OCI-LY1 (cell line): ENCODE measurements around the gene RAB11A.

Experiments used
- H2AFZ ChIP-seq: fragments of 200-600 bp; sonication (generic), shearing (Covaris generic); 2 replicates; pipeline ENCODE4 v1.6.0; 2014; ENCODE audit warnings: antibody characterized with exemption, mild to moderate bottlenecking, low read length
- H3F3A ChIP-seq: fragments of 200-600 bp; sonication (generic), shearing (Covaris generic); 2 replicates; pipeline ENCODE4 v1.6.0; 2014; ENCODE audit warnings: mild to moderate bottlenecking, antibody characterized with exemption, low read length, moderate library complexity; ENCODE audit not compliant: insufficient read depth
- H3K27ac ChIP-seq: fragments of 200-600 bp; sonication (generic); 2 replicates; pipeline ENCODE4 v1.5.1; 2014; ENCODE audit warnings: low read length, mixed run types, mild to moderate bottlenecking, low read depth; ENCODE audit not compliant: poor library complexity, severe bottlenecking
- H3K27me3 ChIP-seq: fragments of 200-600 bp; sonication (generic); 2 replicates; pipeline ENCODE4 v1.6.0; 2014; ENCODE audit warnings: antibody characterized with exemption, mild to moderate bottlenecking, low read length, moderate library complexity; ENCODE audit not compliant: insufficient read depth
- H3K36me3 ChIP-seq: fragments of 200-600 bp; sonication (generic); 2 replicates; pipeline ENCODE4 v1.6.1; 2014; ENCODE audit warnings: mild to moderate bottlenecking, antibody characterized with exemption, low read length, moderate library complexity, mixed read lengths; ENCODE audit not compliant: insufficient read depth
- H3K4me1 ChIP-seq: fragments of 200-600 bp; sonication (generic); 2 replicates; pipeline ENCODE4 v1.5.1; 2014; ENCODE audit warnings: mild to moderate bottlenecking, low read length, moderate library complexity; ENCODE audit not compliant: insufficient read depth, severe bottlenecking
- H3K4me2 ChIP-seq: fragments of 200-600 bp; sonication (generic), shearing (Covaris generic); 2 replicates; pipeline ENCODE4 v1.6.1; 2014; ENCODE audit warnings: low read length
- H3K4me3 ChIP-seq: fragments of 200-600 bp; sonication (generic); 2 replicates; pipeline ENCODE4 v1.5.1; 2014; ENCODE audit warnings: low read length, low read depth, mild to moderate bottlenecking, mixed read lengths; ENCODE audit not compliant: poor library complexity, severe bottlenecking
- H3K79me2 ChIP-seq: fragments of 200-600 bp; shearing (Covaris generic); 2 replicates; pipeline ENCODE4 v1.6.1; 2016; ENCODE audit warnings: mixed run types, low read length, mixed read lengths; ENCODE audit not compliant: insufficient read depth
- H3K9ac ChIP-seq: fragments of 200-600 bp; sonication (generic), shearing (Covaris generic); 2 replicates; pipeline ENCODE4 v1.6.1; 2014; ENCODE audit warnings: mild to moderate bottlenecking, low read length, mixed read lengths
- H3K9me2 ChIP-seq: fragments of 200-600 bp; sonication (generic), shearing (Covaris generic); 2 replicates; pipeline ENCODE4 v1.6.1; 2014; ENCODE audit warnings: low read depth, mild to moderate bottlenecking, low read length, mixed read lengths
- H3K9me3 ChIP-seq: fragments of 200-600 bp; shearing (Covaris generic); 2 replicates; pipeline ENCODE4 v1.6.1; 2014; ENCODE audit warnings: low read length, mixed read lengths
- H4K20me1 ChIP-seq: fragments of 200-600 bp; sonication (generic), shearing (Covaris generic); 2 replicates; pipeline ENCODE4 v1.6.0; 2016; ENCODE audit warnings: mild to moderate bottlenecking, low read length; ENCODE audit not compliant: insufficient read depth
- CTCF ChIP-seq: fragments of 200-600 bp; sonication (generic), shearing (Covaris generic); IDR thresholded peaks from 2 replicates; pipeline ENCODE4 v1.5.1; 2017; ENCODE audit warnings: mild to moderate bottlenecking, antibody characterized with exemption, low read length, moderate library complexity, mixed read lengths
- EZH2 ChIP-seq: fragments of 200-600 bp; sonication (generic), shearing (Covaris generic); IDR thresholded peaks from 2 replicates; pipeline ENCODE4 v1.8.0; 2017; ENCODE audit warnings: borderline replicate concordance, mixed run types, mild to moderate bottlenecking, antibody characterized with exemption, low read length, moderate library complexity, mixed read lengths

RAB11A gene

GRCh38 chr15:65832549-65833364, 36.5 kb upstream of the RAB11A start:
- Histone ChIP-seq H3K4me1 (peaks cover 24% of the 10 kb centered on the region), H3K4me3 (peak overlapping the region; percentile 14), H3K27me3 (no peaks in the 10 kb centered on the region), H3K9me2 (no peaks in the 10 kb centered on the region), H3K79me2 (no peaks in the 10 kb centered on the region), H4K20me1 (no peaks in the 10 kb centered on the region), H3K27ac (peak overlapping the region; percentile 75), H3K4me2 (peak overlapping the region; percentile 60), H3K9ac (peak overlapping the region; percentile 40), H3F3A (no peaks in the 10 kb centered on the region), H3K9me3 (no peaks in the 10 kb centered on the region), H2AFZ (peak overlapping the region; percentile 99), H3K36me3 (no peaks in the 10 kb centered on the region)
- TF ChIP-seq EZH2 (no peak), CTCF (0 out of 2 replicates have a peak, but pooled peaks have one; percentile 5)

GRCh38 chr15:65833501-65834205, 35.6 kb upstream of the RAB11A start:
- Histone ChIP-seq H4K20me1 (no peaks in the 10 kb centered on the region), H3K9me2 (no peaks in the 10 kb centered on the region), H3K27ac (peak overlapping the region; percentile 75), H2AFZ (peak overlapping the region; percentile 99), H3K79me2 (no peaks in the 10 kb centered on the region), H3K4me1 (peaks cover 26% of the 10 kb centered on the region), H3K4me3 (peak overlapping the region; percentile 14), H3K9me3 (no peaks in the 10 kb centered on the region), H3K27me3 (no peaks in the 10 kb centered on the region), H3K4me2 (peak overlapping the region; percentile 60), H3K9ac (peak overlapping the region; percentile 40), H3K36me3 (no peaks in the 10 kb centered on the region), H3F3A (no peaks in the 10 kb centered on the region)
- TF ChIP-seq CTCF: no peak
- TF ChIP-seq EZH2: no peak

GRCh38 chr15:65834603-65835282, 34.5 kb upstream of the RAB11A start:
- H3K27ac ChIP-seq: no peak overlapping the region
- no peak for TF ChIP-seq CTCF
- H4K20me1 ChIP-seq: no peaks in the 10 kb centered on the region
- no peaks in the 10 kb centered on the region for H3K36me3 ChIP-seq
- H2AFZ ChIP-seq: no peak overlapping the region
- no peak overlapping the region for H3K9ac ChIP-seq
- no peaks in the 10 kb centered on the region for H3F3A ChIP-seq
- H3K4me1 ChIP-seq: peaks cover 26% of the 10 kb centered on the region
- no peaks in the 10 kb centered on the region for H3K9me3 ChIP-seq
- H3K9me2 ChIP-seq: no peaks in the 10 kb centered on the region
- no peak overlapping the region for H3K4me2 ChIP-seq
- H3K4me3 ChIP-seq: no peak overlapping the region
- H3K79me2 ChIP-seq: no peaks in the 10 kb centered on the region
- H3K27me3 ChIP-seq: no peaks in the 10 kb centered on the region
